GM21529 (cell line): ENCODE results near the gene KLRC1.
"Not testable (repeated sequence)": the region's sequence is repeated elsewhere in the genome, so short reads cannot be mapped to it uniquely, and the experiment has no call there.

ENCODE experiments used
- ATAC-seq: cut with Tn5 transposase; IDR thresholded peaks from one replicate; pipeline ENCODE4 v1.9.1; 2021; ENCODE audit not compliant: unreplicated experiment

KLRC1 gene

GRCh38 chr12:10424260-10424899 is 28.8 kb downstream of the KLRC1 start:
- ATAC-seq = not testable (repeated sequence)

GRCh38 chr12:10422159-10422558 is 31.0 kb downstream of the KLRC1 start:
- ATAC-seq = not testable (repeated sequence)

DNA sequence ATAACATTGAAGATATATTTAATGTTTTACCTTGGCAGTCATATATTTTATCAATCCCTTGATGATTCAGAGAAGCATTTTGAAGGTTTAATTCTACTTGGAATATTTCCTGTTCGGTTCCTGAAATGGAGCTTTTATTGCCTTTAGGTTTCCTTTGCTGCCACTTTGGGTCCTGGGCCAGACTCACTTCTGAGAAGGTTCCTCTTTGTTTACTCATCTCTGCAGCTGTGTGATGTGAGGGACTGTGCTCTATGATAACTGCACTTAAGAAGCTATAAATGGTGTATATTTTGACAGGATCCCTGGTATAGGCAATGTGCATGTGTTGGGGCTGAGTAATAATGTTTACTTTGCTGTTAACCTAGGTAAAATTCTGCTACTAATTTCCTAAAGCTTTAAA is 32.8 kb downstream of the KLRC1 start, which contains the start of gene KLRC3:
Gene KLRC3 (minus strand): TSS at position 262 of the 400 bp plus-strand sequence. CDS start 45 bp downstream, at position 217.
- not testable (repeated sequence) for ATAC-seq

DNA sequence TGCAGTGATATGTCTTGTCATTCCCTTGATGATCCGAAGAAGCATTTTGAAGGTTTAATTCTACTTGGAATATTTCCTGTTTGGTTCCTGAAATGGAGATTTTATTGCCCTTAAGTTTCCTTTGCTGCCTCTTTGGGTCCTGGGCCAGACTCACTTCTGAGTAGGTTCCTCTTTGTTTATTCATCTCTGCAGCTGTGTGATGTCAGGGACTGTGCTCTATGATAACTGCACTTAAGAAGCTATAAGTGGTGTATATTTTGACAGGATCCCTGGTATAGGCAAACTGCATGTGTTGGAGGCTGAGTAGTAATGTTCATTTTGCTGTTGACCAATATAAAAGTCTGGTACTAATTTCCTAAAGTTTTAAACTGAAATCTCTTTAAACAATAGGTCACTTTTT is 43.8 kb downstream of the KLRC1 start, which contains the start of gene KLRC4:
Gene KLRC4 (minus strand): TSS at position 366 of the 400 bp plus-strand sequence. CDS start 182 bp downstream, at position 184.
- no peak for ATAC-seq

- no peak for ATAC-seq
Measured at GRCh38 chr12:10408842-10409241, 44.3 kb downstream of the KLRC1 start.

DNA sequence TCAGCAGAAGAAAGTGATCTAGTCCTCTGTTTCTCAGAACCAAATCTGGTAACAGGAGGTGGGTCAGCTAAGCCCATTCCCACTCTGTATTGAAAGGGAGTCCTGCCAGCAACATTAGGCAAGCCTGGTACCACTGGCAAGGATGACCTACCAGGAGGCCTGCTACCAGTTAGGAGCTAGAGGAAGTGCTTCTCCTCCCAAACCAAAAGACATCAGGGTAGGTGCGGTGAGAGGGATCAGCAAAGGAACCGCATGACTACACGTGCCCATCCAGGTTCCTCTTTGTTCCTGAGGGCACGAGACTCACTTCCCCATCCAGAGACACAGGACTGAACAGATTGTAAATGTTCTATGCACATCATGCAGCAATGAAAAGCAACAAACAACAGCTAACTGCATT is 46.5 kb downstream of the KLRC1 start:
- ATAC-seq = no peak

- ATAC-seq = no peak
Measured at GRCh38 chr12:10405294-10405693, 47.9 kb downstream of the KLRC1 start.

GRCh38 chr12:10404798-10405197 is 48.4 kb downstream of the KLRC1 start:
- ATAC-seq = no peak

GRCh38 chr12:10400829-10401228 is 52.3 kb downstream of the KLRC1 start:
- no peak for ATAC-seq

GRCh38 chr12:10398168-10398567 is 55.0 kb downstream of the KLRC1 start:
- ATAC-seq = no peak

DNA sequence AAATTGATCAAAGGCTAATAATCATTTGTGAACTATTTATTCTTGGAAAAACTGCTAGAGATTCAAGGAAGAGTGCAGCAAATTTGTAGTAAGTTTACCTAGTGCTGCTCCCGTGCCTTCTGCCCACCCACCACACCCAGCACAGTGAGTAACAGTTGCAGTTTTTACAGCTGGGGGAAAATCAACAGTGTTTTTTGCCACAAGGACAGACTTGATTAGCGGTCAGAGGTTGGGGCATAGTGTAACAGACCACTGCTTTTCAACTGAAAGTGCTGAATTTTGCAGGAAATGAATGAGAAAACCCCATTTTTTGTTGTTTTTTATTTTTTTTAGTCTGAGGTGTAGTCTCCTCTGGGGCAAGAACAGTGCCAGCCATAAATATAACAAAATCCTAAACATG is 55.9 kb downstream of the KLRC1 start:
- no peak for ATAC-seq

DNA sequence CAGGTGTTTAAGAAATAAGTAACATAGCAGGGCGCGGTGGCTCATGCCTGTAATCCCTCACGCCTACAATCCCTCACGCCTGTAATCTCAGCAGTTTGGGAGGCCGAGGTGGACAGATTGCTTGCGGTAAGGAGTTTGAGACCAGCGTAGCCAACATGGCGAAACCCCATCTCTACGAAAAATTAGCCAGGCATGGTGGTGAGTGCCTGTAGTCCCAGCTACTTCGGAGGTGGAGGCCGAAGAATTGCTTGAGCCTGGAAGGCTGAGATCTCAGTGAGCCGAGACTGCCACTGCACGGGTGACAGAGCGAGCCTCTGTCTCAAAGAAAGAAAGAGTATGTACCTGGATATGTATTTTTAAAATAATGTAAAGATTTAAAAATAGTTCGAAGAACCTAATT is 57.0 kb downstream of the KLRC1 start:
- not testable (repeated sequence) for ATAC-seq
